Measurements from ENCODE around the gene B4GALNT4. TPM values are rescaled to one million over a fixed set of nuclear protein-coding genes. Genes with fewer than 3 reads are reported as not detected.
A peak's percentile ranks its signal among the peaks of the same experiment; 100 is the strongest.
"Not testable (repeated sequence)": the region's sequence is repeated elsewhere in the genome, so short reads cannot be mapped to it uniquely, and the experiment has no call there.

B4GALNT4 gene
- total RNA-seq, 1 experiment from 2014 or later = 56.0 TPM

DNA sequence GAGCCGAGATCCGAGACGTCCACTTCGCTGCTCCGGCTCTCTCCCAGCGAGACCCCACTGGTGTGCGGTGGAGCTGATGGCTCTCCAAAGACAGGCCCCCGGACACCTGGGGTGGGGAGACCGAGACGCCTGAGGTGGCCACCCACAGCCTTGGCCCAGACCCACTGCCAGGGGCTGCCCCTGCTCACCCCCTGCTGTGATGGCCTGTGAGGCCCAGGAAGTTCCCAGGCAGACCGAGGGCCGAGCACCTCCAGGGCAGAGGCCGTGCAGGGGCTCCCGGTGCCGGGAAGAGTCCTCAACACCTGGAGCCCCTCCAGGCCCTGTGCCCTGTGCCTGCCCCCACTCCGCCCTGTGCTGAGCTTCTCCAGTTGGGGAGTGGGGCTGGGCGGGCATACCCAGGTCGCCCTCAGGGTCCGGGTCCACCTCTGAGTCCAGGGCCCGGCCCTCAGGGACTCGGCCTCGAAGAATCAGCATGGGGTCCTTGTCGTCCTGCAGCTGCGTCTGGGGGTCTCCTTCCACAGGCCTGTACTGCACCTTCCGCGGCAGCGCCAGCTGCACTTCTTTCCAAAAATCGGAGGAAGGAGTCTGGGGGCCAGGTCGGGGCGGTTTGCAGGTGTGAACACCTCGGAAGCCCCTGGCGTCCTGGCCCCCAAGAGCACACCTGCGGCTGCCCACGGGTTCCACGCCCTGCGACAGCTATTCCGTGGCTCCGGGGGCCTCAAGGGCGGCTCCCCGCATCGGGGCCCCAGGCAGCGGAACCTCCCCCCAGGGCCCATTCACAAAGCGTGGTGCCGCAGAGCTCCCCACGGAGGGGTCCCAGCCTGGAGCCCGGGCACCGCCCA, 36.9 kb downstream of the B4GALNT4 start:
- DNase-seq = peak; percentile 58
- Histone ChIP-seq H3K27me3 (ENCODE audit: control insufficient read depth, insufficient read depth, low read length) (no peaks in the 10 kb centered on the region), H3K4me3 (ENCODE audit: insufficient read depth, low read depth, low read length) (peak overlapping the region; percentile 53), H3K36me3 (replicated peaks; ENCODE audit: control insufficient read depth, insufficient read depth, low read length) (no peaks in the 10 kb centered on the region)

DNA sequence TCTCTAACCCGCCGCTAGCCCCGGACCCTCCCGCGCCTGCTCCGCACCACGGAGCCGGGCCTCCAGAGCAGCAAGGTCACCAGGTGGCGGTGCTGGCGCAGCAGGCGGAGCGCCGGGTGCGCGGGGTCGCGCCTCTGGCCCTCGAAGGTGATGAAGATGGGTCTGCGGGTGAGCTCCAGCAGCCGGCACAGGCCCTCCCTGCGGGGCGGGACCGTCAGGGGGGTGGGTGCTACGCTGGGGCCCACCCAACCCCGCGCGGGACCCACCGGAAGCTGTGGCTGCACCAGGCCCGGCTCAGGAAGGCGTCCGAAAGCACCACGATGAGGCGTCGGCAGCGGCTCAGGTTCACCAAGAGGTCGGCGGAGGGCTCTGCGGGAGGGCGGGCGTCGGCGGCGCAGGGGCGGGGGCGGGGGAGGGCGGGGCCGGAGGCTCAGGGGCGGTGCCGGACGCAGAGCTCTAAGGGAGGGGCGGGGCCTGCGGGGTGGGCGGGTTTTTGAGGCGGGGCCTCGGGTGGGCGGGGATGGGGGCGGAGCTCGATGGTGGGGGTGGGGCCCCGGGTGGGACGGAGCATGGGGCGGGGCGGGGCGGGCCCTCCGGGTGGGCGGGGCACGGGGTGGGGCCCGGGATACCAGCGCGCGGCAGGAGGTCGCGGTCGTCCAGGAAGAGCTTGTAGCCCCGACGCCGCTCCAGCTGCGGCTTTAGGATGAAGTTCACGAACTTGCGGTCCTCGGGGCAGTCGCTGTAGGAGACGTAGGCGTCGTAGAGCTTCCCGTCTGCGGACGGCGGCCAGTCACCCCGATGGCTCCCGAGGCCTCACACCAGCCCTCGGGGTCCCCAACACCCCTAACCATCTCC, 37.7 kb downstream of the B4GALNT4 start:
- peak overlapping the region; percentile 53 for H3K4me3 ChIP-seq (ENCODE audit: insufficient read depth, low read depth, low read length)
- H3K36me3 ChIP-seq (replicated peaks; ENCODE audit: control insufficient read depth, insufficient read depth, low read length) = no peaks in the 10 kb centered on the region
- peak; percentile 99 for DNase-seq
- no peaks in the 10 kb centered on the region for H3K27me3 ChIP-seq (ENCODE audit: control insufficient read depth, insufficient read depth, low read length)

DNA sequence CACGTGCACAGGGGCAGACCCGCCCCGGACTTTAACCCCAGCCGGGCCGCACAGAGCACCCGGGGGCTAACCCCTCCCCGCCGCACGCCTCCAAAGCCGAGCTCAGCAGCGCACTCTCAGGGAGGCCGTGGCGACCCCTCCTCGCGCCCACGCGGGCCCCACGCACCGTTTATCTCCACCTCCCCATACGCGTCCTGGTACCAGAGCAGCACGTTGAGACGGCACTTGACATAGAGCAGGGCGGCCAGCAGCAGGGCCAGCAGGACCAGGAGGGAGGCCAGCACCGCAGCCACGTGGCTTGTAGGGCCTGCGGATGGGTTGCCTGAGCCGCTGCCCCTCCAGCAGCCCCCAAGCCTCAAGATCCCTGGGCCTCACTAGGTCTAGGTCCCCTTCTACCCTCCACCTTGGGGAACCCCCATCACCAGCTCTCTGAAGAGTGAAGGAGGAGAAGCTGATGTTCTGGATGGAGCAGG, 38.4 kb downstream of the B4GALNT4 start:
- peak; percentile 39 for DNase-seq
- no peak overlapping the region for H3K4me3 ChIP-seq (ENCODE audit: insufficient read depth, low read depth, low read length)
- no peaks in the 10 kb centered on the region for H3K36me3 ChIP-seq (replicated peaks; ENCODE audit: control insufficient read depth, insufficient read depth, low read length)
- H3K27me3 ChIP-seq (ENCODE audit: control insufficient read depth, insufficient read depth, low read length) = no peaks in the 10 kb centered on the region

DNA sequence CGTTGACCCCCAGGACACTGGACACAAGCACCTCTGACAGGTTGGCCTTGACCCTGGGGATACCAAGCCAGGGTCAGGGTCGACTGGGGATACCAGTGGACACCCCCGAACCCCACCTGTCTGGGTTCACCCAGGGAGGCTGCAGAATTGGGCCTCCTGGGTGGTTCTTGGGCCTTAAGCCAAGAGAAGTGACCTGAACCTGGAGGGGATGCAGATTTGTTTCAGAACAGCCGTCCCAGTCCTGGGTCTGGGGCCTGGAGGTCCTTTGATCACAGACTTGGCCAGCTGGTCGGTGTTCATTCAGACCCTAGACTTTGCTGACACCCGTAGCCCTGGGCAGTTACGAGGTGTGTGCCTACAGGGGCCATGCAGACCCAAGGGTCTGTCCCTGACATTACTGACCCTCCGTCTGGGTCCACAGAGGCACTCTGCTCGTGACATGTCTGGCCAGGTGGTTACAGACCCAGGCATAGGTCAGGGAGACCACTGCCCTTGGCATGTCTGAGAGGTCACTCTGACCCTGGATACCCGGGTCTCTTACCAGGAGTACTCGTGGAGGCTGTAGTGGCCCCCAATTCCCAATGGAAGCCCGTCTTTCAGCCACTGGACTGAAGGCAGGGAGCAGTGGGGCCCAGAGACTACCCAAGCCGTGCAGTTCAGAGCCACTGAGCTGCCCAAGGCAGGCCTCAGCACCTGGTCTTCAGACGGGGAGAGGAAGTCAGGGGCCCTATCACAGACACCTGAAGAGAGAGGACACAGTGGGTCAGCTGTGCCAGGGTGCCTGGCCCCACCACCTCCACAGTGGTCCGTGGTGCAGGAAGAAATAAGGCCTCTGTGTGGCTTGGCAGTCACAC, 39.1 kb downstream of the B4GALNT4 start:
- Histone ChIP-seq H3K4me3 (ENCODE audit: insufficient read depth, low read depth, low read length) (no peak overlapping the region), H3K27me3 (ENCODE audit: control insufficient read depth, insufficient read depth, low read length) (no peaks in the 10 kb centered on the region), H3K36me3 (replicated peaks; ENCODE audit: control insufficient read depth, insufficient read depth, low read length) (no peaks in the 10 kb centered on the region)
- no peak for DNase-seq

DNA sequence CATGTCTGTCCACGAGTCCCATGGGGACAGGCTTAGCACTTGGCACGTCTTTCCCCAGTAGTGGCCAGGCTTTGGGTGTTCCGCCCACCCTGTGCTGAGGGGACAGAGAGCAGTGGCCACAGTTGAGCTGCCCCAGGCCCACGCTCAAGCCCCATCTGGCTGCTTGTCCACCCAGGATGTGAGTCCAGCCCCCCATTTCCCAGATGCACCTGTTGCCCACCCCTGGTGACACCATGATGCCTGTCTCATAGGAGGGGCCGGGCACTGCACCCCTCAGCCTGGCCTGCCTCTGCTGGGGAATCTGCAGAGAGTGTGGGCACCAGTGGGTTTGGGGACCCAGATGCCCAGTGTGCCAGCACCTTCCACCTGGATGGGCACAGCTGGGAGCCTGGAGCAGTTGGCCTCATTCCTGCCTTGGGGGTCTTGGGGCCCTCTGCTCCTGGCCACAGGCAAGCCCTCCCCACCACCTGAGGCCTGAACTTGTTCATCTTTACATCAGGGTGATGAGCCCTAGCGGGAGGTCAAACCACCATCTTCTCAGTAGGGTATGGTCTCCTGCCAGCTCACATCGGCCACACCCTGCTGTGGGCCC, 39.8 kb downstream of the B4GALNT4 start:
- Histone ChIP-seq H3K36me3 (replicated peaks; ENCODE audit: control insufficient read depth, insufficient read depth, low read length) (no peaks in the 10 kb centered on the region), H3K4me3 (ENCODE audit: insufficient read depth, low read depth, low read length) (no peak overlapping the region), H3K27me3 (ENCODE audit: control insufficient read depth, insufficient read depth, low read length) (no peaks in the 10 kb centered on the region)
- DNase-seq = no peak

DNA sequence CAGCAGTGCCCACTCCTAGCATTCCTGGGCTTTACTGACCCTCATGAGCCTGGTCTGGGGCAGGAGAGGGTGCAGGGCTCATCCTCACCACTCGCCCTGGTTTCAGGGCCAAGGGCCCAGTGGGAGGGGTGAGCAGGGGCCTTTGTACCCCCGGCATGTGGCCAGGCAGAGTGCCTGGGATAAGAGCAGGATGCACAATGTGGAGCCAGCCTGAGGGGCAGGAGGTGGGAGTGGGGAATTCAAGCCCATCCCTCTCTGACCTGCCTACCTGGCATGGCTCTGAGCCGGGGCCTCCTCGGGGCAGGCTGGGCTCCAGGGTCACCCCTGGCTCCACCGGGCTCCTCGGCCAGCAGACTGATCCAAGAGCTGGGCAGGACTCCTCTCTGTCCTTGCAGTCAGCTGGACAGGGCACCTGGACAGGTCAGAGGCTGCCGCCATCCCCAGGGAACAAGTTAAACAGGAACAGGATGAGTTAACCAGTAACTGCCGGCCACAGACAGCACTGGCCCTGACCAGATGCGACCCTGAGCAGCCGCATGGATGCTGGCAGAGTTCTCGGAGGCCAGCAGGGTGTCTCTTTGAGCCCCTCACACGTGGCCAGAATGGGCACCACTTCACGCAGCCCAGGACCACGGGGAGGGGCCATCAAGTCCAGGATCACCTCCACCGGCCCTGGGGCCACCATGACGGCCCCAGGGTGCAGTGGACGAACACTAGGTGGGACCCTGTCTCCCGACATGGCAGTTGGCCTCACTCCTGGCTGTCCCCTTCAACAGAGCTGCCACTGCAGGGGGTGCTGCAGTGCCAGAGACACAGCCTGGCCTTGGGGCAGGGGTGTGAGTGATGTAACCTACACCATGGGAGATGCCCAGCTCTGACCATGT, 40.5 kb downstream of the B4GALNT4 start:
- Histone ChIP-seq H3K27me3 (ENCODE audit: control insufficient read depth, insufficient read depth, low read length) (no peaks in the 10 kb centered on the region), H3K4me3 (ENCODE audit: insufficient read depth, low read depth, low read length) (no peak overlapping the region), H3K36me3 (replicated peaks; ENCODE audit: control insufficient read depth, insufficient read depth, low read length) (no peaks in the 10 kb centered on the region)
- DNase-seq = no peak

DNA sequence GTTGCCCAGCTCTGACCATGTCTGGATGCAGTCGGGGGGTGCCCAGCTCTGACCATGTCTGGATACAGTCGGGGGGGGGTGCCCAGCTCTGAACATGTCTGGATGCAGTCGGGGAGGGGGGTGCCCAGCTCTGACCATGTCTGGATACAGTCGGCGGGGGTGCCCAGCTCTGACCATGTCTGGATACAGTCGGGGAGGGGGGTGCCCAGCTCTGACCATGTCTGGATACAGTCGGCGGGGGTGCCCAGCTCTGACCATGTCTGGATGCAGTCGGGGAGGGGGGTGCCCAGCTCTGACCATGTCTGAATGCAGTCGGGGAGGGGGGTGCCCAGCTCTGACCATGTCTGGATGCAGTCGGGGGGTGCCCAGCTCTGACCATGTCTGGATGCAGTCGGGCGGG, 41.4 kb downstream of the B4GALNT4 start:
- not testable (repeated sequence) for DNase-seq; H3K4me3 ChIP-seq (ENCODE audit: insufficient read depth, low read depth, low read length)

DNA sequence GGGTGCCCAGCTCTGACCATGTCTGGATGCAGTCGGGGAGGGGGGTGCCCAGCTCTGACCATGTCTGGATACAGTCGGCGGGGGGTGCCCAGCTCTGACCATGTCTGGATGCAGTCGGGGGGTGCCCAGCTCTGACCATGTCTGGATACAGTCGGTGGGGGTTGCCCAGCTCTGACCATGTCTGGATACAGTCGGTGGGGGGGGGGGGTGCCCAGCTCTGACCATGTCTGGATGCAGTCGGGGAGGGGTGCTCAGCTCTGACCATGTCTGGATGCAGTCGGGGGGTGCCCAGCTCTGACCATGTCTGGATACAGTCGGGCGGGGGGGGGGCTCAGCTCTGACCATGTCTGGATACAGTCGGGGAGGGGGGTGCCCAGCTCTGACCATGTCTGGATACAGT, 42.2 kb downstream of the B4GALNT4 start:
- H3K27me3 ChIP-seq (ENCODE audit: control insufficient read depth, insufficient read depth, low read length); H3K36me3 ChIP-seq (replicated peaks; ENCODE audit: control insufficient read depth, insufficient read depth, low read length); H3K4me3 ChIP-seq (ENCODE audit: insufficient read depth, low read depth, low read length); DNase-seq: not testable (repeated sequence)

More for the DNA sequence above, 41.4 kb downstream of the B4GALNT4 start:
- H3K36me3 ChIP-seq (replicated peaks; ENCODE audit: control insufficient read depth, insufficient read depth, low read length); H3K27me3 ChIP-seq (ENCODE audit: control insufficient read depth, insufficient read depth, low read length): not testable (repeated sequence)

DNA sequence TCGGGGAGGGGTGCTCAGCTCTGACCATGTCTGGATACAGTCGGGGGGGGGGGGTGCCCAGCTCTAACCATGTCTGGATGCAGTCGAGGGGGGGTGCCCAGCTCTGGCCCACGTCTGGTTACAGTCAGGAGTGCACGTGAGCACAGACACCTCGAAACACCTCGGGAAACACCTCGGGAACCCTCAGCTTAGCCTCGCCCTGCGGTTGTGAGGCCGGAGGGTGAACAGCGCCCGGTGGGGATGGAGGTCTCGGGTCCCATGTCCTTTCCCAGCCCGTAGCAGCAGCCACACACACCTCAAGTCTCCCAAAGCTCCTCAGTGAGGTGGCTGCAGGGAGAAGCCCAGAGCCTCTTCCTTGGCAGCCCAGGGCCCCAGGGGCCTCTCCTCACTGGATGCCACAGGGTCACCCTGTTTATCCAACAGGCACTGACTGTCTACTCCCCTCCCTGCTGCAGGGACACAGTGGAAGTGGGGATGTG, 43.4 kb downstream of the B4GALNT4 start:
- no peak for DNase-seq
- Histone ChIP-seq H3K36me3 (replicated peaks; ENCODE audit: control insufficient read depth, insufficient read depth, low read length) (no peaks in the 10 kb centered on the region), H3K27me3 (ENCODE audit: control insufficient read depth, insufficient read depth, low read length) (peaks cover 20% of the 10 kb centered on the region; the same call in 1 of the 2 replicates), H3K4me3 (ENCODE audit: insufficient read depth, low read depth, low read length) (no peak overlapping the region)

DNA sequence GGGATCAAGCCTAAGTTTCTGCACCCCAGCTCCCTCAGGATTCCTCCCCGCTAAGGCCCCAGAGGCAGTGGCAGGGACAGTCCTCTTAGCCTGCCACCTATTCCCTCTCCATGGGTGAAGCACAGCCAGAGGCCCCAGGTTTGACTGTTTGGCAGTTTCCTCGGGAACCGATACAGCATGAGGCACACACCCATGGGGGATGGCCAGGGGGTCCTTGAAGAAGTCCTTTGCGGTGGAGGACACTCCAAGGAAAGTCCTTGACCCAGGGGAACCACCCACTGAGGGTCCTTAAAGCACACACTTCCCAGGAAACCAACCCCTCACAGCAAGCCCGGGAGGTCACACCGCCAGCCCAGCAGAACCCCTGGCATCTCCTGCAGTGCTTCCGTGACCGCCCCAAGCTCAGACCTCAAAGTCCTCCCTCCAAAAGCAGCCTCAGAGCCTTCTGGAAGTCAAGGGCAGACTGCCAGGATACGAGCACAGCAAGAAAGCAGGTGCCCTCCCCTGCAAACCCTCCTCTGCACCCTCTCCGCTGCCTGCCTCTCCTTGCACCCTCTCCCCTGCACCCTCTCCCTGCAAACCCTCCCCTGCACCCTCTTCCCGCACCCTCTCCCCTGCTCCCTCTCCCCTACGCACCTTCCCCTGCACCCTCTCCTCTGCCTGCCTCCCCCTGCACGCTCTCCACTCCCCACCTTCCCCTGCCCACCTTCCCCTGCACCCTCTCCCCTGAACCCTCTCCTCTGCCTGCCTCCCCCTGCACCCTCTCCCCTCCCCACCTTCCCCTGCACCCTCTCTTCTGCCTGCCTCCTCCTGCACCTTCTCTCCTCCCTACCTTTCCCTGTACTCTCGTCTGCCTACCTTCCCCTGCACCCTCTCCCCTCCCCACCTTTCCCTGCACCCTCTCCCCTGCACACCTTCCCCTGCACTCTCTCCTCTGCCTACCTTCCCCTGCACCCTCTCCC, 44.1 kb downstream of the B4GALNT4 start:
- Histone ChIP-seq H3K27me3 (ENCODE audit: control insufficient read depth, insufficient read depth, low read length) (peaks cover 25% of the 10 kb centered on the region; the same call in 1 of the 2 replicates), H3K36me3 (replicated peaks; ENCODE audit: control insufficient read depth, insufficient read depth, low read length) (no peaks in the 10 kb centered on the region), H3K4me3 (ENCODE audit: insufficient read depth, low read depth, low read length) (no peak overlapping the region)
- DNase-seq = no peak

DNA sequence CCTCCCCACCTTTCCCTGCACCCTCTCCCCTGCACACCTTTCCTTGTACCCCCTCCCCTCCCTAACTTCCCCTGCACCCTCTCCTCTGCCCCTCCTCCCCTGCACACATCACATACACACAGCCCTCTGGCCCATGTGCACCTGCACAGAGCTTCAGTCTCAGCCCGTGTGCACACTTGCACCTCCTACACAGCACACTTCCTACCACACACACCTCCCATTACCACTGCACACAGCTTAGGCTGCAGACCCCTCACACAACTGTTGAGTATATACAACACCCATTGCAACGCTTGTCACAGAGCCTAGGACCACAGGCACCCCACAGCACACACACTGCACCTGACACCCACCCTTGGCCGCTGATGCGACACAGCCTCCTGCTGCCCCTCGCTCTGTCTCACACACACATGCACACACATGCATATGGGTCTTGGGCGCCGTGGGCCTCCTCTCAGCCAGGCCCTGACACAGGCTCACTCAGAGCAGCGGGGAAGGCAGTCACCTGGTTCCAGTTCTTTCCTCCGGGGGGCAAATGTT, 45.1 kb downstream of the B4GALNT4 start:
- H3K4me3 ChIP-seq (ENCODE audit: insufficient read depth, low read depth, low read length) = no peak overlapping the region
- peaks cover 25% of the 10 kb centered on the region; the same call in 1 of the 2 replicates for H3K27me3 ChIP-seq (ENCODE audit: control insufficient read depth, insufficient read depth, low read length)
- no peak for DNase-seq
- H3K36me3 ChIP-seq (replicated peaks; ENCODE audit: control insufficient read depth, insufficient read depth, low read length) = no peaks in the 10 kb centered on the region

DNA sequence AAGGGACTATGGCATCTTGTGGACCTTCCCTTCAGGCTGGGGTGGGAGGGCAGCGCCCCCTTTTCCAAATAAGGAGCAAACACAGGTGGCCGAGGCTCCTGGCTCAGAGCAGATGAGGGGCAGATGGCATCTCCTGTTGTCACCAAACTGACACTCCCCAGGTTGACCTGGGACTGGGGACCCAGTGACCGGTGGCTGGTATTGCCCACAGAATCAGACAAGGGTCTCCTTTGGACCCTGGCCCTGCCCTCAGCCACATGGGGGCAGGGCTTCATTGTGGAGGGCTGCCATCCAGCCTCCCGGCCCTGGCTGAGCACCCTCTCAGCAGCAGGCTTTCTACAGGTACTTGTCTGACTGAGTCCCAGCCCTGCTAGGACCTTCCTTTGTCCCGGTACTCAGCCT, 46.3 kb downstream of the B4GALNT4 start:
- H3K36me3 ChIP-seq (replicated peaks; ENCODE audit: control insufficient read depth, insufficient read depth, low read length) = no peaks in the 10 kb centered on the region
- no peak overlapping the region for H3K4me3 ChIP-seq (ENCODE audit: insufficient read depth, low read depth, low read length)
- H3K27me3 ChIP-seq (ENCODE audit: control insufficient read depth, insufficient read depth, low read length) = peaks cover 25% of the 10 kb centered on the region; the same call in 1 of the 2 replicates
- no peak for DNase-seq
